ENCODE results near the gene NSRP1. TPM values are rescaled to one million over a fixed set of nuclear protein-coding genes. Genes with fewer than 3 reads are reported as not detected.

Gene NSRP1
- total and polyA plus RNA-seq, 2 of the 8 experiments (the other 6 are each of a cell fraction or from before 2014, with no cell fraction given): 6.1 to 22.4 TPM

DNA sequence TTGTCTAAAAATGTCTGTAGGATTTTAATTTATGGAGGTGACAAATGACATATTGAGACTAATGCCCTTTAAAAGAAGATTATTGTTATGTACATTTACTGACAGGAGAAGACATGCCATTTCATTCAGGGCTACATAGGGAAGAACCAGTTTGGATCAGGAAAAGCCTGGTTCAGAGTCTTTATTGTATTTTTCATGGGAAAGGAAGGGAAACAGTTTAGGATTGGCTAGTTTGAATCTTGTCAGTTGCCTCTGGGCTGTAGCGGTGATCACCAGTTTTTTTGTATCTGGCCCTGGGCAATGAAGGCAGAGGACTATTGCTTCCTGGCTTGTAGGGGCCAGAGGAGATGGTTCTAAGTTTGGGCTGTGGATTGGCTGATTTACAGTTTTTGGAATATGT lies 31.8 kb downstream of the NSRP1 start:
- FAIRE-seq: no peak
- TF ChIP-seq GABPA (IDR thresholded peaks at IDR 0.05; ENCODE audit: borderline replicate concordance, insufficient read depth, low read length) (no peak), EZH2 (IDR thresholded peaks at IDR 0.05; ENCODE audit: low read depth, low read length, severe bottlenecking) (no peak), KDM1A (IDR thresholded peaks at IDR 0.05; ENCODE audit: borderline replicate concordance, low read length) (no peak), CREB1 (IDR thresholded peaks at IDR 0.05) (no peak), TBP (IDR thresholded peaks at IDR 0.05; ENCODE audit: low read depth, low read length) (no peak), TAF7 (optimal IDR thresholded peaks at IDR 0.05; ENCODE audit: borderline replicate concordance, low read depth, low read length) (no peak), RNF2 (IDR thresholded peaks at IDR 0.05; ENCODE audit: borderline replicate concordance, low read depth, low read length, missing control alignments, poor library complexity, severe bottlenecking) (no peak), SP4 (IDR thresholded peaks at IDR 0.05; ENCODE audit: low read length) (no peak), CBX8 (IDR thresholded peaks at IDR 0.05; ENCODE audit: borderline replicate concordance, low read depth, low read length) (no peak)
- TF ChIP-seq, protein P1, sequence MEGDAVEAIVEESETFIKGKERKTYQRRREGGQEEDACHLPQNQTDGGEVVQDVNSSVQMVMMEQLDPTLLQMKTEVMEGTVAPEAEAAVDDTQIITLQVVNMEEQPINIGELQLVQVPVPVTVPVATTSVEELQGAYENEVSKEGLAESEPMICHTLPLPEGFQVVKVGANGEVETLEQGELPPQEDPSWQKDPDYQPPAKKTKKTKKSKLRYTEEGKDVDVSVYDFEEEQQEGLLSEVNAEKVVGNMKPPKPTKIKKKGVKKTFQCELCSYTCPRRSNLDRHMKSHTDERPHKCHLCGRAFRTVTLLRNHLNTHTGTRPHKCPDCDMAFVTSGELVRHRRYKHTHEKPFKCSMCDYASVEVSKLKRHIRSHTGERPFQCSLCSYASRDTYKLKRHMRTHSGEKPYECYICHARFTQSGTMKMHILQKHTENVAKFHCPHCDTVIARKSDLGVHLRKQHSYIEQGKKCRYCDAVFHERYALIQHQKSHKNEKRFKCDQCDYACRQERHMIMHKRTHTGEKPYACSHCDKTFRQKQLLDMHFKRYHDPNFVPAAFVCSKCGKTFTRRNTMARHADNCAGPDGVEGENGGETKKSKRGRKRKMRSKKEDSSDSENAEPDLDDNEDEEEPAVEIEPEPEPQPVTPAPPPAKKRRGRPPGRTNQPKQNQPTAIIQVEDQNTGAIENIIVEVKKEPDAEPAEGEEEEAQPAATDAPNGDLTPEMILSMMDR (IDR thresholded peaks at IDR 0.05; ENCODE audit: control extremely low read depth in 1 of 3, insufficient read depth in 1 of 3, low read depth in 1 of 3, low read length in 3 of 3): no peak

More for the DNA sequence above, 31.8 kb downstream of the NSRP1 start:
- Histone ChIP-seq H3K23me2 (ENCODE audit: low read depth, low read length) (no peaks in the 10 kb centered on the region), H2BK120ac (replicated peaks; ENCODE audit: low read depth, low read length) (no peak overlapping the region), H3K9me3 (ENCODE audit: insufficient read depth in 2 of 2, low read depth in 1 of 2, low read length in 1 of 2) (no peaks in the 10 kb centered on the region), H2BK12ac (ENCODE audit: low read depth, low read length) (no peak overlapping the region), H3K4ac (replicated peaks; ENCODE audit: insufficient read length, low read depth, low read length) (no peak overlapping the region), H3K4me1 (replicated peaks in 1 of 4; ENCODE audit: control insufficient read depth in 3 of 4, insufficient read depth in 4 of 4, low read length in 3 of 4) (no peaks in the 10 kb centered on the region), H3K18ac (ENCODE audit: extremely low read depth, low read length) (no peak overlapping the region), H2BK20ac (ENCODE audit: low read length) (no peak overlapping the region), H3K79me2 (ENCODE audit: control insufficient read depth in 1 of 2, insufficient read depth in 2 of 2, low read length in 2 of 2) (peaks cover 0 to 28% of the 10 kb centered on the region in 2 experiments; a peak in 2 of 4 replicates), H4K8ac (ENCODE audit: extremely low read depth, insufficient read depth, low read length) (no peak overlapping the region), H2BK5ac (ENCODE audit: low read depth, low read length) (no peak overlapping the region), H2AK5ac (ENCODE audit: low read depth, low read length) (no peak overlapping the region), H2BK15ac (ENCODE audit: low read length) (no peak overlapping the region), H3K27me3 (replicated peaks in 1 of 4; ENCODE audit: control insufficient read depth in 3 of 4, extremely low read depth in 1 of 4, insufficient read depth in 3 of 4, low read length in 3 of 4) (no peaks in the 10 kb centered on the region), H3K27ac (ENCODE audit: low read depth, low read length) (0 out of 2 replicates have a peak overlapping the region, but pooled peaks have one; percentile 1), H2AFZ (ENCODE audit: low read length) (no peak overlapping the region), H3K4me2 (ENCODE audit: insufficient read depth in 1 of 2, low read depth in 2 of 2, low read length in 2 of 2) (no peak overlapping the region), H3K4me3 (ENCODE audit: extremely low read depth in 1 of 4, insufficient read depth in 2 of 4, low read depth in 3 of 4, low read length in 4 of 4) (no peak overlapping the region), H3K36me3 (ENCODE audit: control insufficient read depth in 2 of 4, insufficient read depth in 4 of 4, low read length in 3 of 4) (no peaks in the 10 kb centered on the region; a peak in 1 of 8 replicates), H4K20me1 (replicated peaks in 1 of 2; ENCODE audit: control insufficient read depth in 1 of 2, insufficient read depth in 2 of 2, low read length in 2 of 2) (no peaks in the 10 kb centered on the region), H3K14ac (ENCODE audit: insufficient read length) (no peak overlapping the region), H3K23ac (ENCODE audit: insufficient read length) (no peak overlapping the region), H3K9ac (replicated peaks in 1 of 4; ENCODE audit: extremely low read depth in 1 of 4, low read depth in 3 of 4, low read length in 3 of 4) (no peak overlapping the region), H4K91ac (replicated peaks; ENCODE audit: insufficient read length, low read length) (no peak overlapping the region), H4K5ac (ENCODE audit: insufficient read length, low read depth, low read length) (no peak overlapping the region), H3K79me1 (ENCODE audit: low read depth, low read length) (peaks cover under 1% of the 10 kb centered on the region; the same call in 1 of the 2 replicates), H3K56ac (replicated peaks; ENCODE audit: insufficient read length, low read depth, low read length) (no peak overlapping the region)
- CTCF ChIA-PET (ENCODE audit: partially characterized antibody): interaction anchor here (1.2 to 1.3 kb wide), 2 partner anchors 20 to 22 kb away, joined by 3 read pairs; no protein-coding TSS in a partner anchor
- WGBS, 2 experiments (ENCODE audit: extremely low coverage in 1 of 2, insufficient coverage in 1 of 2, insufficient read length in 1 of 2, insufficient replicate concordance in 2 of 2, low coverage in 1 of 2, low lambda C conversion rate in 2 of 2, missing lambda C conversion rate in 1 of 2): 92% methylated on average over 1 of the region's 1 CpG; no CpG with 5 or more reads in 1 of the 2 experiments
- POLR2A ChIA-PET (ENCODE audit: partially characterized antibody): no interaction called here
- DNase-seq (ENCODE audit: low read depth in 1 of 2, low spot score in 2 of 2): no peak
